Cardiac septum (tissue), 1 donor: ENCODE results near the gene PRDM15. TPM values are rescaled to one million over a fixed set of nuclear protein-coding genes. Genes with fewer than 3 reads are reported as not detected.

Experiments
- DNase-seq: peaks from one replicate; pipeline ENCODE4 v3.0.0-alpha.2; 2020; ENCODE audit warnings: low spot score
- intact Hi-C: fragments of 100-400 bp; cut with DNase I; formaldehyde crosslinking; loops from one replicate; pipeline ENCODE4 v1.14.0; 2022
- total RNA-seq: library from RNA; stranded (reverse); fragmentation: NEBNext Ultra II Directional; extraction: Animal tissue kit (Norgen Biotek cat#: 25700); gene quantifications from one replicate; pipeline ENCODE4 v1.2.1, GENCODE V29; 2021
- donor health status: DM: no; HTN: no; CAD: no.

Gene PRDM15
- total RNA-seq, 1 donor from 2014 or later = 3.5 TPM

- intact Hi-C loops = no loop called here
- DNase-seq = no peak
Measured at GRCh38 chr21:41914358-41914757, 35.2 kb upstream of the PRDM15 start.

- intact Hi-C loops = no loop called here
- no peak for DNase-seq
Measured at GRCh38 chr21:41913230-41913629, 34.1 kb upstream of the PRDM15 start.

GRCh38 chr21:41908829-41909228, 29.7 kb upstream of the PRDM15 start:
- intact Hi-C loops = no loop called here
- no peak for DNase-seq

GRCh38 chr21:41907496-41908258, 28.5 kb upstream of the PRDM15 start:
- no peak for DNase-seq
- intact Hi-C loops = no loop called here

- intact Hi-C loops = no loop called here
- no peak for DNase-seq
Measured at GRCh38 chr21:41906770-41907169, 27.6 kb upstream of the PRDM15 start.

- no peak for DNase-seq
- intact Hi-C loops = no loop called here
Measured at GRCh38 chr21:41903559-41904351, 24.6 kb upstream of the PRDM15 start.

- intact Hi-C loops = no loop called here
Measured at GRCh38 chr21:41902946-41903345, 23.8 kb upstream of the PRDM15 start.

GRCh38 chr21:41901782-41902181, 22.6 kb upstream of the PRDM15 start:
- intact Hi-C loops = no loop called here
- DNase-seq = no peak

More at GRCh38 chr21:41902946-41903345, 23.8 kb upstream of the PRDM15 start:
- DNase-seq = no peak

GRCh38 chr21:41901099-41901498, 22.0 kb upstream of the PRDM15 start:
- intact Hi-C loops = no loop called here
- DNase-seq = no peak

- no peak for DNase-seq
- intact Hi-C loops = no loop called here
Measured at GRCh38 chr21:41900401-41900800, 21.3 kb upstream of the PRDM15 start.

GRCh38 chr21:41899426-41900202, 20.5 kb upstream of the PRDM15 start:
- DNase-seq = no peak
- intact Hi-C loops = no loop called here

- intact Hi-C loops = no loop called here
Measured at GRCh38 chr21:41898998-41899397, 19.9 kb upstream of the PRDM15 start.

GRCh38 chr21:41897700-41898099, 18.6 kb upstream of the PRDM15 start:
- DNase-seq = no peak
- intact Hi-C loops = no loop called here

More at GRCh38 chr21:41898998-41899397, 19.9 kb upstream of the PRDM15 start:
- DNase-seq = no peak

- no peak for DNase-seq
- intact Hi-C loops = no loop called here
Measured at GRCh38 chr21:41897047-41897669, 18.0 kb upstream of the PRDM15 start.

GRCh38 chr21:41895643-41896493, 16.7 kb upstream of the PRDM15 start:
- no peak for DNase-seq
- intact Hi-C loops = no loop called here

- no peak for DNase-seq
- intact Hi-C loops = no loop called here
Measured at GRCh38 chr21:41894922-41895557, 15.9 kb upstream of the PRDM15 start.

- intact Hi-C loops = no loop called here
- DNase-seq = no peak
Measured at GRCh38 chr21:41894511-41894910, 15.4 kb upstream of the PRDM15 start.

- DNase-seq = no peak
- intact Hi-C loops = no loop called here
Measured at GRCh38 chr21:41892726-41893125, 13.6 kb upstream of the PRDM15 start.
